Embryonic facial prominence (tissue), 1 donor: ENCODE data around the gene ASAH2B.
A peak's percentile ranks its signal among the peaks of the same experiment; 100 is the strongest.
"Not testable (repeated sequence)": the region's sequence is repeated elsewhere in the genome, so short reads cannot be mapped to it uniquely, and the experiment has no call there.

Source experiments
- DNase-seq: peaks from one replicate; pipeline ENCODE4 v3.0.0-alpha.2; 2016; ENCODE audit errors: extremely low spot score

The ASAH2B gene

GRCh38 chr10:50739618-50740292 is at the start of gene ASAH2B:
TSS of gene ASAH2B (plus strand) at chr10:50739936. CDS start at chr10:50745131, 5,195 bp downstream.
- peak; percentile 48 for DNase-seq

- DNase-seq: not testable (repeated sequence)
Measured at GRCh38 chr10:50697819-50698218, 41.9 kb upstream of the ASAH2B start.

- DNase-seq: not testable (repeated sequence)
Measured at GRCh38 chr10:50701947-50702346, 37.8 kb upstream of the ASAH2B start.

GRCh38 chr10:50702997-50703396 is 36.7 kb upstream of the ASAH2B start:
- DNase-seq: not testable (repeated sequence)

GRCh38 chr10:50704436-50705079 is 35.2 kb upstream of the ASAH2B start:
- not testable (repeated sequence) for DNase-seq

GRCh38 chr10:50706006-50706405 is 33.7 kb upstream of the ASAH2B start:
- not testable (repeated sequence) for DNase-seq

- DNase-seq: not testable (repeated sequence)
Measured at GRCh38 chr10:50710241-50710640, 29.5 kb upstream of the ASAH2B start.

- DNase-seq: not testable (repeated sequence)
Measured at GRCh38 chr10:50723812-50724211, 15.9 kb upstream of the ASAH2B start.

- not testable (repeated sequence) for DNase-seq
Measured at GRCh38 chr10:50728112-50728511, 11.6 kb upstream of the ASAH2B start.

- DNase-seq: not testable (repeated sequence)
Measured at GRCh38 chr10:50738987-50739617, 634 bp upstream of the ASAH2B start.

- no peak for DNase-seq
Measured at GRCh38 chr10:50740293-50740648, 535 bp downstream of the ASAH2B start.

- DNase-seq: not testable (repeated sequence)
Measured at GRCh38 chr10:50742820-50743219, 3.1 kb downstream of the ASAH2B start.

GRCh38 chr10:50766774-50767513 is 27.2 kb downstream of the ASAH2B start:
- DNase-seq: not testable (repeated sequence)

- DNase-seq: not testable (repeated sequence)
Measured at GRCh38 chr10:50772042-50772441, 32.3 kb downstream of the ASAH2B start.

- DNase-seq: not testable (repeated sequence)
Measured at GRCh38 chr10:50774868-50775267, 35.1 kb downstream of the ASAH2B start.

GRCh38 chr10:50780036-50780435 is 40.3 kb downstream of the ASAH2B start:
- not testable (repeated sequence) for DNase-seq

- DNase-seq: not testable (repeated sequence)
Measured at GRCh38 chr10:50782017-50782416, 42.3 kb downstream of the ASAH2B start.

- DNase-seq: not testable (repeated sequence)
Measured at GRCh38 chr10:50787962-50788361, 48.2 kb downstream of the ASAH2B start.

GRCh38 chr10:50788951-50789945 is 49.5 kb downstream of the ASAH2B start:
- no peak for DNase-seq

- no peak for DNase-seq
Measured at GRCh38 chr10:50794490-50794889, 54.8 kb downstream of the ASAH2B start.

- DNase-seq: no peak
Measured at GRCh38 chr10:50796693-50797092, 57.0 kb downstream of the ASAH2B start.
